Suprapubic skin (tissue), 4 donors: ENCODE measurements around the gene TRAPPC3. TPM values are rescaled to one million over a fixed set of nuclear protein-coding genes. Genes with fewer than 3 reads are reported as not detected.

Experiments used
- DNase-seq, 2 donors: peaks; one replicate each; pipeline ENCODE4 v3.0.0-alpha.2; 2019; ENCODE audit warnings: low spot score in 2 of 2
- H3K27ac ChIP-seq: fragments of 200-600 bp; sonication (generic); one replicate; pipeline ENCODE4 v1.5.1; 2019
- H3K27me3 ChIP-seq: fragments of 200-600 bp; sonication (generic); one replicate; pipeline ENCODE4 v1.5.1; 2019
- H3K36me3 ChIP-seq: fragments of 200-600 bp; sonication (generic); one replicate; pipeline ENCODE4 v1.5.1; 2019
- H3K4me1 ChIP-seq: fragments of 200-600 bp; sonication (generic); one replicate; pipeline ENCODE4 v1.5.1; 2019
- H3K4me3 ChIP-seq: fragments of 200-600 bp; sonication (generic); one replicate; pipeline ENCODE4 v1.5.1; 2019; ENCODE audit warnings: mild to moderate bottlenecking
- H3K9me3 ChIP-seq: fragments of 200-600 bp; sonication (generic); one replicate; pipeline ENCODE4 v1.5.1; 2019
- EP300 ChIP-seq: sonication (generic); formaldehyde crosslinking; IDR thresholded peaks from one replicate; pipeline ENCODE4 v1.6.1; 2017; ENCODE audit warnings: antibody characterized with exemption
- POLR2A ChIP-seq, 2 donors: fragments of 450-650 bp; IDR thresholded peaks; one replicate each; pipeline ENCODE4 v1.6.1; 2017; ENCODE audit warnings: antibody characterized with exemption in 2 of 2, mild to moderate bottlenecking in 2 of 2, moderate library complexity in 2 of 2
- POLR2AphosphoS5 ChIP-seq, 3 donors: sonication (generic); formaldehyde crosslinking; IDR thresholded peaks; one replicate each; pipeline ENCODE4 v1.6.1; 2017; ENCODE audit warnings: antibody characterized with exemption in 3 of 3
- WGBS: methylation state at CpG from one replicate; pipeline ENCODE4 v1.1.5; 2018; 5-methylcytosine and 5-hydroxymethylcytosine counted together
- total RNA-seq, 4 donors: library from RNA; depleted of rRNA; stranded (reverse); fragments of >200 nt; gene quantifications; one replicate each; pipeline ENCODE4 v1.1.0, GENCODE V29; 2016
- TF ChIP-seq, protein P1 (sequence below), 2 donors: fragments of 200-600 bp in 1 of 2; fragments of 450-650 bp in 1 of 2; sonication (generic) in 1 of 2; IDR thresholded peaks; one replicate each; pipeline ENCODE4 v1.5.1; 2016 to 2019; ENCODE audit warnings: antibody characterized with exemption in 2 of 2, mild to moderate bottlenecking in 1 of 2, moderate library complexity in 1 of 2

TRAPPC3 gene
- total RNA-seq, 4 donors from 2014 or later: 68.7 to 111 (median 97.5) TPM

DNA sequence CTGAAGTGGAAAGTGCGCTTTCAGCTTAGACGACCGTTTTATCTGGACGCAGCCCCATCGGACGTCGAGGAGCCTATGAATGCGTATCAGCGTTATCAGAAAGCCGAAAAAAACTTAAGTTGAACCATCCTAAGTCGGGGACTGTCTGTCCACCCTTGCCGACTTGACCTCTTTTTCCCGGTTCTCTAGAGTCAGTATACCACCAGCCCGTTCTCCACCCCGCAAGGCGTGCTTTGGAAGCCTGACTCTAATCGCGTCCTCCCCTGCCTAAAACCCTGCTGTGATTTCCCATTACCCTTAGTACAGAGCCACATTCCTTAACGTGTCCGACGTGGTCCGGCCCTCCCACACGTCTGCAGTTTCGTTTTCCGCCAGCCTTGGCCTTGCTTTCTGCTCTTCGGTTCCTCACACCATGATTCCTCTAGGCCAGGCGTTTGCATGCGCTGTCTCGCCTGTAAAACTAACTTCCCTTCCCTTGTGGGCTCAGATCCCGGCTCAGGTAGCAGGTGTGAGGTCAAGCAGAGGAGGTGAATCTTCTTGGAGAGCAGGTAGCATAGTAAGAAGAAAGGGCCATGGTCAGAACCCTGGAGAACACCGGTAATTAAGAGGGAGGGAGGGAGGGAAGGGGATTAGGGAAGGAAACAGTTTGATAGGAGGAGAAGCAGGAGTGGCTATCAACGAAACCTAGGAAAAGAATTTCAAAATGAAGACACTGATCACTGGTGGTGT, 59.7 kb downstream of the TRAPPC3 start:
- H3K27me3 ChIP-seq: no peaks in the 10 kb centered on the region
- H3K4me1 ChIP-seq: peaks cover 45% of the 10 kb centered on the region
- H3K4me3 ChIP-seq: peak overlapping the region; percentile 99
- H3K36me3 ChIP-seq: peaks cover 28% of the 10 kb centered on the region
- no peak for DNase-seq
- WGBS: 5% methylated on average over 32 of the region's 32 CpGs
- TF ChIP-seq, protein P1, sequence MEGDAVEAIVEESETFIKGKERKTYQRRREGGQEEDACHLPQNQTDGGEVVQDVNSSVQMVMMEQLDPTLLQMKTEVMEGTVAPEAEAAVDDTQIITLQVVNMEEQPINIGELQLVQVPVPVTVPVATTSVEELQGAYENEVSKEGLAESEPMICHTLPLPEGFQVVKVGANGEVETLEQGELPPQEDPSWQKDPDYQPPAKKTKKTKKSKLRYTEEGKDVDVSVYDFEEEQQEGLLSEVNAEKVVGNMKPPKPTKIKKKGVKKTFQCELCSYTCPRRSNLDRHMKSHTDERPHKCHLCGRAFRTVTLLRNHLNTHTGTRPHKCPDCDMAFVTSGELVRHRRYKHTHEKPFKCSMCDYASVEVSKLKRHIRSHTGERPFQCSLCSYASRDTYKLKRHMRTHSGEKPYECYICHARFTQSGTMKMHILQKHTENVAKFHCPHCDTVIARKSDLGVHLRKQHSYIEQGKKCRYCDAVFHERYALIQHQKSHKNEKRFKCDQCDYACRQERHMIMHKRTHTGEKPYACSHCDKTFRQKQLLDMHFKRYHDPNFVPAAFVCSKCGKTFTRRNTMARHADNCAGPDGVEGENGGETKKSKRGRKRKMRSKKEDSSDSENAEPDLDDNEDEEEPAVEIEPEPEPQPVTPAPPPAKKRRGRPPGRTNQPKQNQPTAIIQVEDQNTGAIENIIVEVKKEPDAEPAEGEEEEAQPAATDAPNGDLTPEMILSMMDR (IDR thresholded peaks at IDR 0.05): no peak
- TF ChIP-seq POLR2A (IDR thresholded peaks at IDR 0.05) (no peak), EP300 (no peak), POLR2AphosphoS5 (IDR thresholded peaks at IDR 0.05) (no peak)
- H3K27ac ChIP-seq: peak overlapping the region; percentile 88
- no peaks in the 10 kb centered on the region for H3K9me3 ChIP-seq

DNA sequence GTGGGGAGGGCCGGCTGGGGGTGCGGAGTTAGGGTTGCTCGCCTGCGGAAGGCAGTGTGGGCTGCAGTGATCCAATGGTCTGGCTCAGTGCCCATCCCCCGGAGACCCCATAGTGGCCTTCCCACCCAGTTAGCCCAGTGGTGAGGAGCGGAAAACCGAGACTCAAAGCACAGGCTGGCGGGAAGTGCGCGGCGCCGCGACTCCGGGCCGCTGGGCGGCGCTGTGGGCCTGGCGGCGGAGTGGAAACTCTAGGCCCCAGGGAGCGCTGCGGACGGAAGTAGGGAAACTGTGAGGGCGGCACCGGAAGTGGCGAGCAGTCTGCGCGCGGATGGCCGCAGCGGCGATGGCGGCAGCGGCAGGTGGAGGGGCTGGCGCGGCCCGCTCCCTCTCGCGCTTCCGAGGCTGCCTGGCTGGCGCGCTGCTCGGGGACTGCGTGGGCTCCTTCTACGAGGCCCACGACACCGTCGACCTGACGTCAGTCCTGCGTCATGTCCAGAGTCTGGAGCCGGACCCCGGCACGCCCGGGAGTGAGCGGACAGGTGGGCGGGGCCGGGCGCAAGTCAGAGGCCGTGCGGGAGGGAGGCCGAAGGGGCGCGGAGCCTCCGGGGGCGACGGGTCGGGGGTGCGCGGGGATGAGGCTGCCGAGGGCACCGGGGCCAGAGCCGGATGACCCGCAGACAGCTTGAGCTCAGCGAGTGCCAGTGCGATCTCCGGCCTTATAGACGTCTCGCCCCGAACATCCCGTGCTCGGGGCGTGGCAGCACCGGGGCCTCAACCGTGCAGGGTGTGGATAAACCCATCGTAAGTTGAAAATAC, 60.5 kb downstream of the TRAPPC3 start, which contains the start of gene ADPRS:
Gene ADPRS (plus strand): TSS at position 316 of the 816 bp plus-strand sequence. CDS start 13 bp downstream, at position 329.
- Histone ChIP-seq H3K27me3 (no peaks in the 10 kb centered on the region), H3K9me3 (no peaks in the 10 kb centered on the region), H3K36me3 (peaks cover 24% of the 10 kb centered on the region), H3K4me3 (peak within 1 kb of the TSS; percentile 99), H3K27ac (peak within 1 kb of the TSS; percentile 88), H3K4me1 (peaks cover 46% of the 10 kb centered on the region)
- 0% methylated on average over 7 of the region's 84 CpGs for WGBS
- TF ChIP-seq POLR2AphosphoS5 (IDR thresholded peaks at IDR 0.05) (peak; percentile 51 to 98 (median 84)), EP300 (no peak), POLR2A (IDR thresholded peaks at IDR 0.05) (peak; percentile 80 to 84)
- TF ChIP-seq, protein P1 (IDR thresholded peaks at IDR 0.05): peak; percentile 93 to 99
- peak; percentile 93 for DNase-seq

DNA sequence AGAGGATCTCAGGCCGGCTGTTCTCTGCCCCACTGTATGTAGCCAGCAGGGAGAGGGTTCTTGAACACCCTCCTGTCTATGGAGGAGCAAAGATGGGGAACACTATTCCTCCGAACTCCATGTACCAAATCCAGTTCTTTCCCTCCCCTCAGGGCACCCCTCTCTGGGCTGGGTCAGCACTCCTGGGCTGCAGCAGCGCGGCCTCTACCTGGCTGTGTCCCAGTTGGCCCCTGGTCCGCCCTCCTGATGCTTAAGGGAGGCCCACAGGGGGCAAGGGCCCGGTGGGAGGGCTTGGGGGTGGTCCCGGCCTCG, 61.1 kb downstream of the TRAPPC3 start:
- peak overlapping the region; percentile 99 for H3K4me3 ChIP-seq
- no peak overlapping the region for H3K27ac ChIP-seq
- TF ChIP-seq EP300: no peak
- no peak for TF ChIP-seq POLR2AphosphoS5 (IDR thresholded peaks at IDR 0.05)
- TF ChIP-seq POLR2A (IDR thresholded peaks at IDR 0.05): no peak
- TF ChIP-seq, protein P1 (IDR thresholded peaks at IDR 0.05): no peak
- WGBS: 39% methylated on average over 4 of the region's 8 CpGs
- no peaks in the 10 kb centered on the region for H3K27me3 ChIP-seq
- H3K4me1 ChIP-seq: peaks cover 43% of the 10 kb centered on the region
- peaks cover 18% of the 10 kb centered on the region for H3K36me3 ChIP-seq
- DNase-seq: no peak
- no peaks in the 10 kb centered on the region for H3K9me3 ChIP-seq

DNA sequence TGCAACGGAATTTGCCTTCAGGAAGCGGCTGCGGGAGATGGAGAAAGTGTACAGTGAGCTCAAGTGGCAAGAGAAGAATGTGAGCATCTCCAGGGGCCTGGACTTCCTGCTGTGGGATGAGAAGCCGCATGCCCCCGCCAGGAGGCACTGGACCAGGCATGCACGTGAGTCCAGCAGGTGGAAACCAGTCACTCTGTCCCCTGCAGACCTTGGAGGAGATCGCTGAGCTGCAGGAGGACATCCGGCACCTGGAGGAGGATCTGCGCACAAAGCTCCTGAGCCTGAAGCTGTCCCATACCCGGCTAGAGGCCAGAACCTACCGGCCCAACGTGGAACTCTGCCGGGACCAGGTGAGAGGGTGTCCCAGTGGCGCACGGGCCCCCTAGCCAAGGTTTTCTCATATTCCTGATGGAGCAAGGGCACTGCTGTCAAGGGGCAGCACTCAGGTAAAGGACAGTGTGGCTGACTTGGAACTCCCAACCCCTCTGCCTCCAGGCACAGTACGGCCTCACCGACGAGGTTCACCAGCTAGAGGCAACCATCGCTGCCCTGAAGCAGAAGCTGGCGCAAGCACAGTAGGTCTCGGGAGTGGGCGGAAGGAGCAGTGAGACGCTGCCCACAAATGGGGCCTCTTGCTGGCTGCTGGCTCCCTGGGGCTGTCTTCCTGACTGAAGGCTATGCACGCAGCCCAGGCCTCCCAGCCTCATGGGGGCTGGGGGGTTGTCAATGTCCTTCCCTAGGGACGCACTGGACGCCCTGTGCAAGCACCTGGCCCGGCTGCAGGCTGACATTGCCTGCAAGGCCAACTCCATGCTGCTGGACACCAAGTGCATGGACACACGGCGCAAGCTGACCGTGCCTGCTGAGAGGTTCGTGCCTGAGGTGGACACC, 61.8 kb downstream of the TRAPPC3 start:
- H3K4me1 ChIP-seq: peaks cover 38% of the 10 kb centered on the region
- peaks cover 11% of the 10 kb centered on the region for H3K36me3 ChIP-seq
- WGBS: 87% methylated on average over 9 of the region's 31 CpGs
- peak; percentile 65 to 79 for DNase-seq
- no peak overlapping the region for H3K27ac ChIP-seq
- no peaks in the 10 kb centered on the region for H3K9me3 ChIP-seq
- H3K27me3 ChIP-seq: no peaks in the 10 kb centered on the region
- TF ChIP-seq POLR2AphosphoS5 (IDR thresholded peaks at IDR 0.05) (no peak), POLR2A (IDR thresholded peaks at IDR 0.05) (no peak), EP300 (no peak)
- TF ChIP-seq, protein P1 (IDR thresholded peaks at IDR 0.05): no peak
- H3K4me3 ChIP-seq: no peak overlapping the region

Other genes starting within 250 kb of the TRAPPC3 start
- 10 to 100 TPM; 12.7 to 21.4 (median 18.1) TPM for gene AGO3, start 218.4 kb downstream of the TRAPPC3 start, total RNA-seq
- gene TEKT2, start 65.4 kb downstream of the TRAPPC3 start, total RNA-seq: under 1 TPM in 1 of 4 donors, not detected in 3; 0.38 TPM
- 10 to 100 TPM; 40.5 to 68.5 (median 51.9) TPM for gene ADPRS, start 60.6 kb downstream of the TRAPPC3 start, total RNA-seq
- gene COL8A2, start 24.3 kb downstream of the TRAPPC3 start, total RNA-seq: 1 to 10 TPM; 4.9 to 5.6 (median 5.2) TPM
- gene MAP7D1, start 6.7 kb upstream of the TRAPPC3 start, total RNA-seq: 100 to 1,000 TPM in 1 of 4 donors, 10 to 100 TPM in 3; 80.0 to 119 (median 94.6) TPM
- gene THRAP3, start 75.0 kb upstream of the TRAPPC3 start, total RNA-seq: 10 to 100 TPM; 73.3 to 93.3 (median 78.2) TPM
- gene SH3D21, start 156.9 kb upstream of the TRAPPC3 start, total RNA-seq: 10 to 100 TPM in 3 of 4 donors, 1 to 10 TPM in 1; 6.0 to 26.6 (median 16.0) TPM
- 10 to 100 TPM; 13.3 to 28.0 (median 19.2) TPM for gene EVA1B, start 174.2 kb upstream of the TRAPPC3 start, total RNA-seq
- 10 to 100 TPM; 29.0 to 69.5 (median 51.8) TPM for gene STK40, start 236.4 kb upstream of the TRAPPC3 start, total RNA-seq
- 10 to 100 TPM; 19.2 to 22.6 (median 21.4) TPM for gene LSM10, start 248.4 kb upstream of the TRAPPC3 start, total RNA-seq